NCI-H345 treated with DMSO at 0.1 percent for 48 hours (cell line): ENCODE data around the gene SYTL1.

ENCODE experiments used
- DNase-seq: peaks from one replicate; lab custom pipeline; 2025; ENCODE audit not compliant: unreplicated experiment; lab: John Stamatoyannopoulos, UW

Gene SYTL1, protein sequence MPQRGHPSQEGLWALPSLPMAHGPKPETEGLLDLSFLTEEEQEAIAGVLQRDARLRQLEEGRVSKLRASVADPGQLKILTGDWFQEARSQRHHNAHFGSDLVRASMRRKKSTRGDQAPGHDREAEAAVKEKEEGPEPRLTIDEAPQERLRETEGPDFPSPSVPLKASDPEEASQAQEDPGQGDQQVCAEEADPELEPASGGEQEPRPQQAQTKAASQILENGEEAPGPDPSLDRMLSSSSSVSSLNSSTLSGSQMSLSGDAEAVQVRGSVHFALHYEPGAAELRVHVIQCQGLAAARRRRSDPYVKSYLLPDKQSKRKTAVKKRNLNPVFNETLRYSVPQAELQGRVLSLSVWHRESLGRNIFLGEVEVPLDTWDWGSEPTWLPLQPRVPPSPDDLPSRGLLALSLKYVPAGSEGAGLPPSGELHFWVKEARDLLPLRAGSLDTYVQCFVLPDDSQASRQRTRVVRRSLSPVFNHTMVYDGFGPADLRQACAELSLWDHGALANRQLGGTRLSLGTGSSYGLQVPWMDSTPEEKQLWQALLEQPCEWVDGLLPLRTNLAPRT

DNA sequence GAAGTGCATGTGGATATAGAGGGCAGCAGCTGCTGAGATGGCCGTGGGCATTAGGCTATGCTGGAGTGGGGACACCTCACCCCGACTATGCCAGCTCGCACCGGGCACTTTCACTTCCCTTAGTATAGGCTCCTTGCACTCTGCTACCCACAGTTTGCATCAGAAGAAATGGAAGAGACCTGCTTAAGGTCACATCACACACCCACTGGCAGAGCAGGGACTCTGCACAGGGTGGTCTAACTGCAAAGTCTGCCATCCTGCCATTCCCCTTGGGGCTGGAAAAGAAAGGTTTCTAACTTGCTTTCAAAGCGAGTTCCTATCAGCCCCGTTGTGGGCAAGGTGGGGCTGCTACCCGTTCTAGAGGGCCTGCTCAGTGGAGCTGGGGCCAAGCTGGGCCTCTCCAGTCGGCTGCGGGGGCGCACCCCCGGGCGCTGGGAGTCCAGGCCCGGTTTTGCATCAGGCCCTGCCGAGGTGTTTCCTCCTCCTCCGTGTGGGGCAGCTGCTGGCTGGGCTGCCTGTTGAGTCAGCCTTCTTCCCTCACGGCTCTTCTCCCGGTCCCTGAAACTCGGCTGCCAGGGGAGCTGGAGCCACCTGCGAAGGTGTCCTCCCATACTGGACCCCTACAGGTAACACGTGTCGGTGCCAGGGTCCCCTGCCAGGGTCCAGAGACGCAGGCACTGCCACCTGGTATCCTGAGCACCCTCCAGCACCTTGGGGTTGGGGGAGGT, at the start of gene SYTL1:
Gene SYTL1 (plus strand): TSS at position 498 of the 728 bp plus-strand sequence. CDS start 3,313 bp downstream, outside the sequence.
- DNase-seq, result peak; percentile 52

DNA sequence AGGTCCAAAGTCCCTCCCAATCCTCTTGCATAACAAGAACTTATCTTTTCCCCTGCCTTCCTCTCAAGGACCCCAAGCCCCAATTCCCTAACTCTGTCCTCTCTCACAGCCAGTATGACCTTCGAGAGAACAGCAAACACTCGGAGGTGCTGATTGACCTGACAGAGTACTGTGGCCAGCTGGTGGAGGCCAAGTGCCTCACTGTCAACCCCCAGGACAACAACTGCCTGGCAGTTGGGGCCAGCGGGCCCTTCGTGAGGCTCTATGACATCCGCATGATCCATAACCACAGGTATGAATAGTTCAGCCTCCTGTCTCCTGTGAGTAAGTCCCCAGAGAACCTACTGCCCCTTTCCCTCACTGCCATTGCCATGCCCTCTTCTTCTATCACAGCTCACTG, 49.7 kb upstream of the SYTL1 start:
- DNase-seq, result no peak

DNA sequence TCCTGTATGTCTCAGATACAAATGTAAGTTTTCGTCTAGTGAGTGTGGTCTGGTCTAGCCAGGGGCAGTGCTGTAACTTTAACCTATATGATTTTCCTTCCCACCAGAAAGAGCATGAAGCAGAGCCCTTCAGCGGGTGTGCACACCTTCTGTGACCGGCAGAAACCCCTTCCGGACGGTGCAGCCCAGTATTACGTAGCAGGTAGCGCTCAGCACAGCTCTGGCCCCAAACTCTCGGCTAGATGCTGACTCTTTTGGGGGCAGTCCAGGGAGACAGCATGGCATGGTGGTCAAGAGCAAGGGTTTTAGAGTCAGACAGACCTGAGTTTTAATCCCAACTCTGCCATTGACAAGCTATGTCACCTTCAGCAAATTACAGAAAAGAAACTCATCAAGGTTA, 47.9 kb upstream of the SYTL1 start:
- DNase-seq, result no peak

DNA sequence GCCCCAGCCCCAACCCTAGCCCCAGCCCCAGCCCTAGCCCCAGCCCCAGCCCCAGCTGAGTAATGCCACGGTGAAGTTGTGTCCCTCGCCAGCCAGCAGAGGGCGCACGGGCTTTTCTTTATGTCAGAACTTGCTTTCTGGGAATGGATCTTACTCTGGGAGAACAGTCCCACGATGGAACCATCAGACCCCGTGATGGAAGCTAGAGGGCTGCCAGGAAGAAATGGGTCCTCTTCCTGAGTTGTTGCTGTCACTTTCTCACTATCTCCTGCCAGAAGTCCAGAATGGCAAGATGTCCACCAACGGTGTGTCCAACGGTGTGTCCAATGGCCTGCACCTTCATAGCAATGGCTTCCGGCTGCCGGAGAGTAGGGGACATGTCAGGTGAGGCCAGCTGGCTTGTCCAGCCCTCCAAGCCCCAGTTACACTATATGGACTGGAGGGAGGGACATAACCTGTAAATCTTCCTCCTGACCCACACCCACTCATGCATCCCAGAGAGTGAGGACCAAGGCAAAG, 45.0 kb upstream of the SYTL1 start:
- DNase-seq, result peak; percentile 25

DNA sequence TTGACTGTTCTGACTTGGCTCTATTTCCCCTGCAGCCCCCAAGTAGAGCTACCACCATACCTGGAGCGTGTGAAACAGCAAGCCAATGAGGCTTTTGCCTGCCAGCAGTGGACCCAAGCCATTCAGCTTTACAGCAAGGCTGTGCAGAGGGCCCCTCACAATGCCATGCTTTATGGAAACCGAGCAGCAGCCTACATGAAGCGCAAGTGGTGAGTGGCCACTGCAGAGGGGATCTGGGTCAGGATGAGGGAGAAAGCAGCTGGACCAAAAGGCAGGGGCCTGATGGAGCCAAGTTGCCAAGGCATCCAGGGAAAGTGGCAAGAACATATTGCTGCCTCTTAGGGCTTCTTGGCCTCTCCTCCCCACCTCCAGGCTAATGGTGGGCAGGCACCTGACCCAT, 43.9 kb upstream of the SYTL1 start:
- no peak for DNase-seq

DNA sequence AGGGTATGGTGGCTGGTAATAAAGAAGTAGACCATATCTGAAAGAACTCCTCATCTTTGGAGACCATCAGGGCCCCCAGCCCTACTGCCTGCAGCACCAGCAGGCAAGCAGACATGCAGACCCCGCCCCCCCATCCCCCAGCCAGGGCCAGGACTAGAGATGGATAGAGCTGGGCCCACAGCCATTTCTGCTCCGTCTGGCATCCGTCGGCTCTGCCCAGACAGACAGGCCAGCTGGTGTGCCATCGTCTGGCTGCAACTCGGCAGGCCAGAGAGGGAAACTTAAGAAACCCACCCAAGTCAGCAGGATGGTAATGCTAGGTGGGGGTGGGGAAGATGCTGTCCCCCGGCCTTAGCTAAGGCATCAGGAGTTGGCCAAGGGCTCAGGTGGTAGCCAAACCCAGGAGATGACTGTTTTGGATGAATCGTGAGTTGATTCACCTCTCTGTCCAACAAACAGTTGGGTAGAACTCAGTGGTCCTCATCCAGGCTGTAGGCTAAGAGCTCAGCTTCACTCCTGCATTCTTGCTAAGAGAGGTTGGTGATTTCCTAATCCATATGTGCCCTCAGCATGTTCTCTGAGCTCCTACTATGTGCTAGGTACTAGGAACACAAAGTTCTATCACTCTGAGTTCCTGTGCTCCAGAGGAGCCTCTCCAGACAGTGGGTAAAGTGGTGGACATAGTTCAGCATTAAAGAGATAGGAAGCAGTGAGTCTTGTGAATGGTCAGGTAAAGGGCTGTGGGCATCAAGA, 43.0 kb upstream of the SYTL1 start:
- DNase-seq, result no peak

DNA sequence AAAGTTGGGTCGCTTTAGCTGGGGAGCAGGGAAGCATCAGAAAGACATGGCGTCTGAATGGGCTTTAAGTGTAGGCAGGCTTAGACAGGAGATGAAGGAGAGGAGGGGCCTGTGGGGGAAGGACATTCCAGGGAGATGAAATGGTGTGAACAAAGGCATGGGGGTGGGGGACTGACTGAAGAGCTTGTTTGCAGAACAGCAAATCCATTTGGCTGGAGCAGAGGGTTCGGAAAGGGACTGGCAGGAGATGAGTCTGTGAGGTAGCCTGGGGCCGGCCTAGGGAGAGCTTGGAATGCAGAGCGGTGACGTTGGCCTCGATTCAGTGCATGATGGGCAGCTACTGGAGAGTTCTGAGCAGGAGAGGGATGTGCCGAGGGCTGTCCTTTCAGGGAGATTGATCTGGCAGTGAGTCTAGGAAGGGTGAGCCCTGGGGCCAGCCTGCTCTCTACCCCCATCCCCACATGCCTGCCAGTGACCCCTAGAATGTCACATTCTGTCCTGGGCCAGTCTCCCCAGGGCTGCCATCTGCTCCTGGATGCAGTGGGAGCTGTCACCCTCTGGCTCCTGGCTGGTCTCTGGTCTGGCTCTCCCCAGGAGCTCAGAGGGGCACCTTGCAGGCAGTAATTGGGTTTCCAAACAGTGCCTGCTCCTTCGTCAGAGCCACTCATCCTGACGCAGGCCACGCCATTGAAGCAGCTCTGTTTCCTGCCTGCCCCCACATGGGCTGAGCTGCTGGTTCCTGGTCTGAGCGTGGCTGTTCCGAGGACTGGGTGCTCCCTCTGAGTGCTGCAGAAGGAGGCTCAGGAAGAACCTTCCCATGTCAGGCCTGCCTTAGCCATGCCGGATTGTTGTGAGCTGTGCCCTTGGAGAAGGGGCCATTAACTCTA, 42.2 kb upstream of the SYTL1 start:
- DNase-seq, result no peak

DNA sequence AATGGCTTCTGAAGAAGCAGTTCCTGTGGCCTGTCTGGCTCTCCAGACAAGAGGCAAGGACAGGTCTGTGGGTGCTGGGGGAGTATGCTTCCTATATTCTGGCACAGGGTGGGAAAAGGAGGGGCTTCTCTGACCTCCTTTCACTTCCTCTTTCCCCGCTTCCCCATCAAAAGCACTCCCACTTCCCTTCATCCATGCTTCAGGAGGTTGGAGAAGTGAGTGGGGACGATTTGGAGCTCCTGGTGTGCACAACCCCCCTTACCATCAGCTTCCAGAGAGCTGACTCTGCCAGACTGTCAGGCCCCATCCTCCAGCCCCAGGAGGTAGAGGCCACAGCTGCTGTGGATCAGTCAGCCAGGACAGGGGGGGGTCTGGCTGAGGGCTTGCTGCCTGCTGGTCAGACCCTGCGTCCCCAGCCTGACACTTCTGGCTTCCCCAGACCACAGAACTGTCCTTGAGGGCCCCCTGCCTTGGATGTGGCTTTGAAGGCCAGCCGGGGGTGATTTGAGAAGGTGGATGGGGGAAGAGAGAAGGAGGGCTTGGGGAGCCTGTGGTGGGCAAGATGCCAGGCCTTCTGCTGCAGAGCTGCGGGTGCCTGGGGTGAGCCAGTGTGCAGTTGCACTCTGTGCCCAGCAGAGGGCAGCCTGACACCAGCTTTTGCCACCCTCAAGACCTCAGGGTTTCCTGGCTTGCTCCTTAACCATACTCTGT, 41.3 kb upstream of the SYTL1 start:
- peak; percentile 86 for DNase-seq

DNA sequence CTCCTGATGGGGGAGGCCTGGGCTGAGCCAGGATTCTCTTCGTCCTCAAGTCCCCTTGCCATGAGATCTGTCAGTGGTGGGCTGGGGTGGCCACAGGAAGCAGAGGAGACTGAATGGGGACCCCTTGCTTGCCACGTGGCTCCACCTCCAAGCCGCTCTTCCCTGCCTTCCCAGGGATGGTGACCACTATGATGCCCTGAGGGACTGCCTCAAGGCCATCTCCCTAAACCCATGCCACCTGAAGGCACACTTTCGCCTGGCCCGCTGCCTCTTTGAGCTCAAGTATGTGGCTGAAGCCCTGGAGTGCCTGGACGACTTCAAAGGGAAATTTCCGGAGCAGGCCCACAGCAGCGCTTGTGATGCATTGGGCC, 40.8 kb upstream of the SYTL1 start:
- no peak for DNase-seq

DNA sequence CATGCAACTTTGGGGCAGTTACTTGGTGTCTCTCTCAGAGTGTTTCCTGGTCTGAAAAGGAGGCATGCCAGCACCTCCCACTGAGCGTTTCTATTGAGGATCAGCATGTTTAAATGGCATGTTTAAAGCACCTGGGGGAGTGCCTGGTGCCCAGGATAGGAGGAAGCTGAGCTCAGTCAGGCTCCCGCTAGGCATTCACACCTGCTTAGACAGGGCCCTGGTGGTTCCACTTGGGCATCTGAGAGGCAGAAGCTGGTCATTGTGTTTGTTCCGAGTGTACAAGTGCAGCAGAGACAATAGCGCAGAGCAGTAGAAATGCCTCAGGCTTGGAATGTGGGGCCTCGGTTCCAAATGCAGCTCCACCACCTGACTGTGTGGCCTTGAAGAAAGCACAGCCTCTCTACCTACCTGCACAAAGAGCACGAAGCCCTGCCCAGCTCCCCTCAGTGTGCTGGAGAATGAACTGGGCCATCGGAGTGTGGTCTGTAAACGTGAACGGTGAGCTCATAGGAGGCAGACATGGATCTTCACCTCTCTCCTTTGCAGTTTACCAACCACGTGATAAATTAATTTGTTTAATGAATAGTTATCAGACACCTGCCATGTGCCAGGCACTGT, 40.1 kb upstream of the SYTL1 start:
- peak; percentile 96 for DNase-seq

DNA sequence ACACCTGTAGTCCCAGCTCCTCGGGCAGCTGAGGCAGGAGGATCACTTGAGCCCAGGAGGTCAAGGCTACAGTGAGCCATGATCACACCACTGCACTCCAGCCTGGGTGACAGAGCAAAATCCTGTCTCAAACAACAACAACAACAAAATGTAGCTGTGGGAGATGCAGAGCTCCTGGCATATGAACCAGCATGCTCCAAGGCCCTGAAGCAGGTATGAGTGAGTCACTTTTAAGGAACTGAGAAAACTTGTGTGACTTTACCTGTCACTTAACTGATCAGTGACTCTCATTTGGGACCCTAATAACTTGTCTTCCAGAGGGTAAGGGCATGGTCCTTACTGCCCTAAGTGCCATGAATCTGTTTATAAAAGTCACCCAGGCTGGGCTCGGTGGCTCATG, 39.2 kb upstream of the SYTL1 start:
- no peak for DNase-seq

DNA sequence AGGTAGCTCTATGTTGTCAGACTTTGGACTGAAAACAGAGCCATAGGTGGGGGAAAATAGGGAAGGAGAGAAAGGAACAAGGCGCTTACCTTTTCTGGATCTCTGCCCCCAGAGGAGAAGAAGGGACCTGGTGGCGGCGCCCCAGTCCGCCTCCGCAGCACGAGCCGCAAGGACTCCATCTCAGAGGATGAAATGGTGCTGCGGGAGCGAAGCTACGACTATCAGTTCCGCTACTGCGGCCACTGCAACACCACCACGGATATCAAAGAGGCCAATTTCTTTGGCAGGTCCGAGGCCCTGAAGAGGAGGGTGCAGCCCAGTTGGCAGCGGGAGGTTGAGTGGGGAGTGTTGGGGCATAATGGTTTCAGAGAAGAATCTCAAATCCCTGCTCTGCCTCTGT, 38.3 kb upstream of the SYTL1 start:
- DNase-seq, result no peak

DNA sequence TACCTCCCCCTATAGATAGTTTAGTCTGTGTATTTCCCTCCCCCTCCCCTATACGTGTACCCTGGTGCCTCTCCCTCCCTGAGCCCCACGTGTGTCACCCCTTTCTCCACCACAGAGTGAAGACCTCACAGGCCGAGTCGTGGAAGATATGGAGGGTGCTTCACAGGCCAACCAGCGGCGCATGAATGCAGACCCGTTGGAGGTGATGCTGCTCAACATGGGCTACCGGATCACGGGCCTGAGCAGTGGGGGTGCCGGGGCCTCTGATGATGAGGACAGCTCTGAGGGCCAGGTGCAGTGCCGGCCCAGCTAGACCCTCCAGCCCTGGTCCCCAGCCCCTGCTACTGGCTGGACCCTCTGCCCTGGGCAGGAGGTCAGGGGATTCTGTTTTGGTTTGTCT, 35.8 kb upstream of the SYTL1 start:
- no peak for DNase-seq

DNA sequence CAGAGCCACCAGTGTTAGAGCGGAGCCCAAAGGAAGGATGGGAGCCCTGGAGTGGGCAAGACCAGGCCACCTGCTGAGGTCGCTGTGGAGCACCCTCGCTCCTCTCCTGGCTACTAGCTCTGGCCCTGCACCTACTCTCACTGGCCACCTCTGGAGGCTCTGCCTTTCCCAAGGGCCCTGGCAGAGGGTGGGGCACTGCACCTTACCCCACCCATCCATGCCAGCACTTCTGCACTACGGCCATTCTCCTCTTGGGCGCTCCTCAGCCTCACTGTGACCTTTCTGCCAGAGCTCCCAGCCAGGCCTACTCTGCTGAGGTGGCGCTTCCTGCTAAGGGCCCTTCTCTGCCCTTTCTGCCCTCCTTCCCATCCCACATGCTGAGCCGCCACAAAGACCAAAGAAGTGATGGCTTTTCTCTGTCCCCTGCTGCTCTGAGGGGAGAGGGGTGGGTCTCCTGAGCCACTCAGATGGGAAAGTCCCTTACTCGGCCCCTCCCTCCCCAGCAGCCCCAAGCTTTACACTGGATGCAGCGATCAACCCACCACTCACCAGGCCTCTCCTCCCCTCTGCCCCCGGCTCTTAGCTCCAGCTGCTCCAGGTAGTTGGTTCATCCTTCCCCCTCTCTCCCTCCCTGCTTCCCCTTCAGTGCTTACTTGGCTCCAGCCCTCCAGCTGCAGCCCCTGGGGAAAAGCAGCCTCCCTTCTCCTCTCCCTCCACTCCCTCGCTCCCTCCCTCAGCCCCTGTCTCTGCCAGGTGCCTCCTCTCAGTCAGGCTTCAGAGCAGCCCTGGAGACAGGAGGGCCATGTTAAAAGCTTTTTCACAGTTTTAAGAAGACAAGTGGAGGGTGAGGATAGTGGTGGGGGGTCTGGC, 34.7 kb upstream of the SYTL1 start:
- peak; percentile 93 for DNase-seq

DNA sequence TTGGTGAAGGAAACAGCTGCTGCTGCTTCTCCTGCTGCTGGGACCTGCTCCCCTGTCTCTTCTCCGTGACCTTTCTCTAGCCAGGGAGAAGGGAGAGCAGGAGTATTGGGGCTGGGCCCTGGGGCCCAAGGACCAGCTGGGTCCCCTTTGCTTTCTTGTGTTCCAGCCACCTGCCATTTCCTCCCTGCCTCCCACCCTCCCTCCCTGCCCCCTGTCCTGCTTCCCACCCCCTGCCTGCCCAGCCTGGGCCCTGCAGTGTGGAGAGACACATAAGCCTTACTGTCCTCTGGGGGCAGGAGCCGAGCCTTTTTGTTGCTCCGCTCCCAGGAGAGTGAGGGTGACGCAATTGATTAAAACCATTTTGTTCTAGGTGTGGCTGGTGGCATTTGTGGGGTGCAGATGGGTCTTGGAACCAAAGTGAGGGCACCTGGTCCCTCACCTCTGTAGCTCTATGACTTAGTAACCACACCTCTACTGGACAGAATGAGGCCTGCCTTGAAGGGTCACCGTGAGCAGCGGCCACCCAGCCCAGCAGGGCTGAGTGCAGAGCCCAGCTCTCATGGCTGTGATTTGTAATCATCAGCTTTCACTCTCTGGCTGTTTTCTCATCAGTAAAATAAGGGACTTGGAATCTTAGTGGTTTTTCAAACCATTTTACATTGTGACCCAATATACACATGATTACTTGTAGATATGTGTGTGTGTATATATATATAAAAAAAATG, 33.8 kb upstream of the SYTL1 start:
- peak; percentile 38 for DNase-seq

DNA sequence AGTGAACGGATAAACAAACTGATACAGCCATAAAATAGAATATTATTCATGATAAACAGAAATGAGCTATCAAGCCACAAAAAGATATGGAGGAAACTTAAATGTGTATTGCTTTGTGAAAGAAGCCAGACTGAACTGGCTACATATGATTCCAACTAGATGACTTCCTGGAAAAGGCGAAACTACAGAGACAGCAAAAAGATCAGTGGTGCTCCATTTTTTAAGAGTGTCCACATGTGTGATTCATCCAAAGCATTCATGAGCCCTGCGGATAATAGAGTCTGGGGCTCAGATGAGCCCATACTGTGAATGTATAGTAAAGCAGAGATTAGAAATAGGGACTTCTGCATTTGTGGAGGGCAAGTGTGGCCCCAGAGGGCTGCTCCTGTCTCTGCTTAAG, 27.7 kb upstream of the SYTL1 start:
- DNase-seq, result no peak

DNA sequence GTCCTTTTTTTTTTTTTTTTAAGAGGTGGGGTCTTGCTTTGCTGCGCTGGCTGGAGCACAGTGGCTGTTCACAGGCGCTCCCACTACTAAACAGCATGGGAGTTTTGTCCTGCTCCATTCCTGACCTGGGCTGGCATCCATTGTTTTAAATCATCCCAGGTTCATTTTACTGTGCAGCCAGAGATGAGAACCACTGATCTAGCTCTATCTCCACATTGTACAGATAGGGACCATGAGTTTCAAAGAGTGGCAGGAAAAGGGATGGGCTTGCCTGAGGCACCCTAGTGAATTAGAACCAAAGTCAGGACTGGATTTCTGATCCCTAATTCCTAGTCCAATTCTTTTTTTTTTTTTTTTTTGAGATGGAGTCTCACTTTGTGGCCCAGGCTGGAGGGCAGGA, 27.1 kb upstream of the SYTL1 start:
- no peak for DNase-seq

DNA sequence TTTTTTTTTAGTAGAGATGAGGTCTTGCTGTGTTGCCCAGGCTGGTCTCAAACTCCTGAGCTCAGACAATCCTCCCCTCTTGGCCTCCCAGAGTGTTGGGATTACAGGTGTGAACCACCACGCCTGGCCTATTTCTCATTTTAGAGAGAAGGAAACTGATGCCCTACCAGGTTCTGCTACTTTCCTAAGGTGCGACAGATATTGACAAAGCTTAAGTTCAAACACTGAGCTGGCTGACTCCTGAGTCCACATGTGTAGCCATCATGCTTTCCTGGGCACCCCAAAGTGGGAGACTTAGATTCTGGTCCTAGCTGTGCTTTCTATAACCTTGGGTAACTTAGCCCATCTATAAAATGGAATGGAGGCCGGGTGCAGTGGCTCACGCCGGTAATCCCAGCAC, 25.0 kb upstream of the SYTL1 start:
- DNase-seq, result no peak
